GDM1 (cell line): ENCODE data around the gene RXRA.

Source experiments
- DNase-seq: peaks from one replicate; lab custom pipeline; 2025; lab: John Stamatoyannopoulos, UW

RXRA gene

DNA sequence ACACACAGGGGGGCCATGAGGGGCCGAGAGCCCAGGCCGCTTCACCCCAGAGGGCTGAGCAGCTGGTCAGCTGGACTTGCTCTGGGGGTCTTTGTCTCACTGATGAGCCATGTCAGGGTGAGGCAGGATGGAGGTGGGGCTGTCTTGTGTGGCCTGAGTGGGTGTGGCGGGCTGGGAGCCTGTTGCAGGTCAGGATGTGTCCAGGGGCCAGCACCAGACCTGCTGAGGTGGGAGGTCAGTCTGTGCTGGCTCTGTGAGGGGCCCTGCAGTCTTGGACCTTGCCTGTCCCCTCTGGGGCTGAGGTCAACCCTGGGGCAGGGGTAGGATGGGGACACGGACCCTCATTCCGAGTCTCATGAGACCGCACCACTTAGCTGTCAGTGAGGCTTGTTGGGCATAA lies 56.9 kb downstream of the RXRA start:
- DNase-seq = no peak

DNA sequence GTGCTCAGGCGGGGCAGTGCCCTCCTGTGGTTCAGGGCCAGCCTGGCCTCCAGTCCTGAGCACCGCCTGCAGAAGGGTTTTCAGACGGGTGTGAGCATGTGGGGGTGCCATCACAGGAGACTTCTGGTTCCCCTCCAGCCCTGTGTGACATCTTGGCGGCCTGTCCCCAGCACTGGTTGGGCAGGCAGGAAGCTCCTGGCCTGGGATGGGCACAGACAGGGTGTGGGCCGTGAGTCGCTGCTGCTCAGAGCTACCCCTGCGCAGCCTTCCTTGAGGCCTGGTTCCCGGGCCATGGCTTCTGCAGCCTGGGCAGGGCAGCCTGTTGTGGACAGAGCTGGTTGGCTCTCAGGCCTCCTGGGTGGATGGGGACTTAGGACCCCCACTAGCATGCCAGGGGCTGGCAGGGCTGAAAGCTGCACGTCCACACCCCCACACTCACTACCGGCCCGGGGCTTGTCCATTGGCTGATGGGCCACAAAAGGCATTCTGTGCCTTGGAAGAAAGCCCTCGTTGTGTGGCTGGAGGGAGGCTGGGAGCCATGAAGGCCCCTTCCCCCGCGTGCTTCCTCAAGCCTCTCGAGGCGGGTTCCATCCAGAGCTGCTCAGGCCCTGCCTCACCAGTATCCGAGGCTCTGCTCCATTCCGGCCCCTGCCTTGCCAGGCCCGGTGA lies 58.7 kb downstream of the RXRA start:
- DNase-seq = peak; percentile 20

DNA sequence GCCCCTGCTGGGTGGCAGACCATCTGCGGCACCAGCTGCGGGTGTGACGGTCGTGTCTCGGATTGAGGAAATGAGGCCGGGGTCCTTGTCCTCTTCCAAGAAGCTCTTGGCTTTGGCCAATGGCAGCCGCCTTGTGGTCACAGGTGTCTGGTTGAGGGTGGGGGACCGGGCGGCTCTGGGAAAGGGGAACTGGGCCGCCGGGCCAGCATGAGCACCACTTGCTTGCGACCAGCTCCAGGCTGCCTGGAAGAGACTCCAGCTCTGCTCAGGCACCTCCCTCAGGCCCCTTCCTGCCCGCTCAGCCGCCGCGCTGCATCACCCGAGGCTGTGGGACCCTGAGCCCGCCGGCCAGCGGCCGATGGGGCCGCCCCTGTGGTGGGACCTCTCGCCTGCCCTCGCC lies 59.7 kb downstream of the RXRA start:
- no peak for DNase-seq

DNA sequence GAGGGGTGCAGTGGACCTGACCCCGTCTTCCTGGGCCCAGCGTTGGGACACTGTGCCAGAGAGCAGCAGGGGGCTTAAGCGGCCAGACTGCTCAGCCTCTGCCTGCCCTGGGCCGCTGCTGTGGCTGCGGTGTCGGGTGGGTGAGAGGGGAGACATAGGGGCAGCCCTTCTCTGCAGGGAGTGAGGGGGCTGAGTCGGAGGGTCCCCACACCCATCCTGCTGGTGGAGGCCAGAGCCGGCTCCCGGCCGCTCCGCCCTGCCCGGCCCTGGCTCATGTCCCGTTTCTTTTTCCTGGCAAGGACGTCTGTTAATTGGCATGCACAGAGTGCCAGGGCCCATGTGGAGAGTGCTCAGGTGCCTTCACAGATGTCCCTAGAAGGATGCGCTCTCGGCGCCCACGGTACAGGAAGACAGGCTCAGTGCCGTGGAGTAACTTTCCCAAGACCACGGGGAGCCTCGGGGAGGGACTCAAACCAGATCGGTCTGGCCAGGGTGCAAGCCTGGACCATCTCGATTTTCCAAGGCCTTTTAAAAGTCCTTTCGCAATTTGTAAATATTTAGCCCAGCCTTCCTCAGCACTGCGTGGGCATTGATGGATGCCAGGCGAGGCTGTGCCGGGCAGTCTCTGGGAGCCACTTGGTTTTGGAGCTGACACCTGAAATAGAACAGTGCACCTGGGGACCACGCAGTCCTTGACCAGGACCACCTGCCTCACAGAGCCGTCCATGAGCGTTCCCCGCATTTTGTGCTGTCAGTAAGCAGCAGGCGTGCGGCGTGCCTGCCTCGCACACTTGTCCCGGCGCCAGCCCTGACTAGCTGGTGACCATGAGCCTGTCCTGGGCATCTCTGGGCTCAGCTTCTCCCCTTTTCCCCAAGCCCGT lies 60.9 kb downstream of the RXRA start:
- no peak for DNase-seq

DNA sequence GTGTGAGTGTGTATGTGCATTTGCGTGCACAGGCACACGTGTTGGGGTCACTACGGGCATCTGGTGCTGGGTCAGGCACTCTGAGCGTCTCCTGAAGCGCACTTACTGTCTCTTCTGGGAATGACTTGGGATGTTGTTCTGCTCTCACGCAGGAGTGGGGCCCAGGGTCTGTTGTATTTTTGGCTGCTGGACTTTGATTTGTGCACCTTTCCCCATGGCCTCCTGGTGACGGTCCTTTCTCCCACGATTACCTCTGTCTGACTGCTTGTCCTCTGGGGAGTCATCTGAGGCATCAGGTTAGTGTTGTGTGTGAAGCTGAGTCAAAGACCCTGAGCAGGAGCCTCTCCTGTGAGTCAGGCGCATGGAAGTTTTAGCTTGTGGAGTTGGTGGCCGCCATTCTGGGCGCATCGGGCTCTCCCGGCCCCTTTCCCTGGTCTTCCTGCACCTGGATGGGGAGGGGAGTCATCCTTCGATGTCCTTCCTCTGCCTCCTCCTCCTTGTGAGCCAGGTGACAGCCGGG lies 62.1 kb downstream of the RXRA start:
- no peak for DNase-seq

DNA sequence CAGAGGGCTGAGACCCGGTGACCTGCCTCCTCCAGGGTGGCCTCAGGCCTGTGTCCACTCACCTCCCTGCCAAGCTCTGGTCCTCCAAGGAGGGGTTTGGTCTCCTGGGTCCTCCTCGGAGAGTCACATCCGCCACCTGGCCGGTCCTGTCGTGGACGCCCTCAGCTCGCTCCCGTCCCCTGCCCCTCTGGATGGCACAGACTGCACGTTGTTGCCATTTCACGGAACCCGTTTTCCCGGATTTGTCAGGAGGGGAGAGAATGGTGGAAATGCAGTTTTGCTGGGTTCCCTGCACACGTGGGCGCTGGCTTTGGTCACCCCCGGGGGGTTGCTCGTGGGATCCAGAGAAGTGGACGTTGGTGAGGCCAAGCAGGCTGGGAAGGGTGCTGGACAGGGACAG lies 62.7 kb downstream of the RXRA start:
- DNase-seq = no peak

DNA sequence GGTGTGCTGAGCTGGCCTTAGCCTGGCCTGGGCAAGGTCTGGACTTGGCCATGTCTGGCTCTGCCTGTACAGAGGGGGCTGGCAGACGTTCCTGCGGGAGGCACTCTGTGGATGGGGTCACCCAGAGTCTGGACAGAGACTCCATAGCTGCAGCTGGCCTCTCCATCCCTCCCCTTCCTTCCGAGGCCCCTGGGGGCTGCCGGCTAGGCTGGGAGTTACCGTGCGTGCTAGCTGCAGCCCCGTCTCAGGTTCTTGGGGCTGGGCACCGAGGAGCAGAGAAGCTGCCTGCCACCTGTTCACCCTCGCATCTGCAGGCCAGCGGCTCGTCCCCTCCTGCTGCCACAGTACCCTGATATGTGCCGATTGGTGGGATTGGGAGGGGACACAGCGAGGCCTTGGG lies 63.4 kb downstream of the RXRA start:
- DNase-seq = no peak

DNA sequence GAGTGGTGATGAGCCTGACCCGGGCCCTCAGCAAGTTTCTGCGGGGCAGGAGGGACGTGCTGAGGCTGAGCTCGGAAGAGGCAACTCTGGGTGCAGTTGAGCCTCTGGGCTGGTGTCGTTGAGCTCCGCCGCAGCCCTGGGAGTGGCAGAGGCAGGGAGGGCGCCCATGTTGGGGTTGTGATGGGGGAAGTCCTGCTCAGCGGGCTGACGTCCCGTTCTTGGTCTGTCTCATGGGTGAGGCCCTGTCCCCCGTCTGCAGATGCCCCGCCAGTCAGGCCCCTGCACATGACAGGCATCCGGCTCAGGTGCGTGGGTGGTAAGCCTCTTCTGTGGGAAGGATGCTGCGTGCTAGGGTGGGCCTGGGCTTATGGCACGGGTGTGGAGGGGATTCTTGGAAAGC lies 64.3 kb downstream of the RXRA start:
- DNase-seq = no peak

DNA sequence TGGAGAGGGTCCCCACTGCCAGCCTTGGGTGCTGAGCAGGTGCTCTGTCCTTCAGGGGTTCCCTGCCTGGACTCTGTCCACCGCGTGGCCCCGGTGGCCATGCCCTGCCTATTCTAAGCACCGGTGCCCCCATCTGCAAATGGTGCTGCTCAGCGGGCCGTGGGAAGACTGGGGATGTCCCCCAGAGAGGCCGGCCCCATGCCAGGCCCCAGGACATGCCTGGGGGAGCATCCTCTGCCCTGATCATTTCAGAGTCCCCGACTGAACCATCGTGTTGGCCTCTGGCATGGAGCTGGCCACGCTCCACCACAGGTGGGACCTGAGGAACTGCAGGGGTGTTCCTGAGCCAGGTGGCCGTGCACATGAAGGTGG lies 64.7 kb downstream of the RXRA start:
- DNase-seq = no peak

DNA sequence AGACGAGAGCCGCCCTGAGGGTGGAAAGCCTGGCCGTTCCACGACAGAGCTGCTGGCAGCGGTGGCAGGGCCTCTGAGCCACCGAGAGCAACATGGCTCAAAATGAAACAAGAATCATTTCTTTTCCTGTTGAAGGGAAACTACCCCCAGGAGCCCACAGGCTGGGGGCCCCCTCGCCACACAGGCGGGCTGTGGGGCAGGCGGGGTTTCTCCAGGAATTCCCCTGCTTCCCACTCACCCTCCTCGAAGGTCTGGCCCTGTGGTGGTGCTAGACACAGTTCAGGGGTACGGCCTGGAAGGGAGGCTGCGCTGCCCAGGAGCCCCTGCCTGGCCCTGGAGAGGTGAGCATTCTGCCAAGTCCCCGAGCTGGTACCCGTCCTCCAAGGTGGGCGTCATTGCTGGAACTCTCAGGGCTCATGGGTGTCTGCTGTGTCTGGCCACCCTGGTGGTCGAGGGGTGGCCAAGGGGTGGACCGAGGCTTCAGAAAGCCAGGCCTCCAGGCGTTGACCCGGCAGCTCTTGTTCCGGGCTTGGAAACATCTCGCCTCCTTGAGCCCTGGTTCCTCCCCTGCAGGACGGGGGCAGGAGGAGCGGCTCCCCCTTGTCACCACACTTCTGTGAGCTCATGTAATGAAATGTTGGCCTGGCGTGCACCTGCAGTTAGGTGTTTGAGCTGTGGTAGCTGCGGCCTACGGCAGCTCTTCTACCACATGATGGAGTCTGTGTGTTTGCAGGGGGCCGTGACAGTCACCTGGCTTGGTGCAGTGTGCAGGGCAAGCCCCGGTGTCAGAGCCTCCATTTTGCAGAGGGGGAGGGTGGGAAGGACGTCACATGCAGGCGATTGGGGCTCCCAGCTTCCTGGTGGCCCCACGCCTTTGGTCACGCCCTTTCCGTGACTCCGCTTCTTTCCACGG lies 65.3 kb downstream of the RXRA start:
- DNase-seq = no peak

DNA sequence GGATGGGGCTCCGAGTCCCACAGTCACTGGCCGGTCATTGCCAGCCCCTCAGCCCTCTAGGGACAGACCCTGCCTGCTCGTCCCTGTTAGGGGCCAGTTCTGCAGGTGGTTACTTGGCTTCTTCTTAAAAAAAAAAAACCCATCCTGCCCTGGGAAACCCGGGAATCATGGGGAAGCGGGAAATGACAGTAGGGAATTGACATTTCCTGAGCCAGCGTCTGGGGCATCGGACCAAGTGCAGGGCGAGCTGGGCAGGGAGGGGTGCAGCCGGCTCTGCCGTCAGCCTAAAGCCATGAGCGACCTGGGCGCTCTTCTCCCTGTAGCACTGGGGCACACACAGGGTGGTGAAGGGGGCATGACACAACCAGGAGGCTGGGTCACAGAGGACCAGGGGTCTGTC lies 66.6 kb downstream of the RXRA start:
- DNase-seq = no peak

DNA sequence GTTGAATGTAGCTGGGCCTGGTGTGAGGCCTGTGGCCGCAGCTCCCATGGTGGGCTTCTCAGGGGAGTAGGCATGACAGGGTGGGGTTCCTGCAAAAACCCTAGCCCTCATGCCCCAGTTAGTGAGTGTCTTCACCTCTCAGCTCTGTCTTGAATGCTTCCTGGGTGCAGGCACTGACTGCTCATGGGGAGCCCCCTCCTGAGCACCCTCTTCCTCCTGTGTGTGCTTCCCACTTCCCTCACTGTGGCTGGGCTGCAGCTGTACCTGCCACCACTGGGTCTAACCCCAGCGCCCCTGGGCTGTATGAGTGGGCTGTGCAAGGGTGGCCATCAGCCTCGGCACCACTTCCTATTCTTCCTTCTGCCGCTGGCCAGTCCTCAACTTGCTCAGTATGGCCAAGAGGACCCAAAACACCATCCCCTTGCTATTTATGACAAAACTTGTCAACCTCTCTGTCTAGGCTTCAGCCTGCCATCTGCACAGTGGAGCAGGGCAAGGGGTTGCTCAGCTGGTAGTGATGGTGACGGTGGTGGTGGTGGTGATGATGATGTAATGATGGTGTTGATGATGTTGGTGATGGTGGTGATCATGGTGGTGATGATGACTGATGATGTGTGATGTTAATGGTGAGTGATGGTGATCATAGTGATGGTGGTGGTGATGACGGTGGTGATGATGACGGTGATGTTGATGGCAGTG lies 67.5 kb downstream of the RXRA start:
- no peak for DNase-seq

DNA sequence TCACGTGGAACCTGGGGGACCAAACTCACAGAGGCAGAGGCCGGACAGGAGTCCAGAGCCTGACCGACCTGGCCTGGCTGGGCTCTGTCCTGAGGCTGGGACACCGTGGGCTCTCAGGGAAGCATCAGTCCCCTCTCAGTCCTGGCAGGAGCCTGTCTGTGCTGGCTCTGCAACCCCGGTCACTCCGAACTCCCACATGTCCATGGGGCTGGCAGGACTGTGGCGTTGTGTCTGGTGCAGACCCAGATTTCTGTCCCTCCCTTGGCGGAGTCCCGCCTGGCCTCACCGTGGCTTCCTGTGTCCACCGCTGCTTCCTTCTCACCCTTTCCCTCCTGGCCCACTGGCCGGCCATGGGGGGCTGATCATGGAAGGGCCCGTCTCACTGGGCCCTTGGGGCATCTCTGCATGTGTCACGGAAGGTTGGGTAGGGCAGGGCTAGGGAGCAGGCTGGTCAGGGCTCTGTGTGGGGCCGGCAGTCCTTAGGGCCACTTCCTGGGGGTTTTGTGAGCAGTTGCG lies 68.8 kb downstream of the RXRA start:
- DNase-seq = no peak

DNA sequence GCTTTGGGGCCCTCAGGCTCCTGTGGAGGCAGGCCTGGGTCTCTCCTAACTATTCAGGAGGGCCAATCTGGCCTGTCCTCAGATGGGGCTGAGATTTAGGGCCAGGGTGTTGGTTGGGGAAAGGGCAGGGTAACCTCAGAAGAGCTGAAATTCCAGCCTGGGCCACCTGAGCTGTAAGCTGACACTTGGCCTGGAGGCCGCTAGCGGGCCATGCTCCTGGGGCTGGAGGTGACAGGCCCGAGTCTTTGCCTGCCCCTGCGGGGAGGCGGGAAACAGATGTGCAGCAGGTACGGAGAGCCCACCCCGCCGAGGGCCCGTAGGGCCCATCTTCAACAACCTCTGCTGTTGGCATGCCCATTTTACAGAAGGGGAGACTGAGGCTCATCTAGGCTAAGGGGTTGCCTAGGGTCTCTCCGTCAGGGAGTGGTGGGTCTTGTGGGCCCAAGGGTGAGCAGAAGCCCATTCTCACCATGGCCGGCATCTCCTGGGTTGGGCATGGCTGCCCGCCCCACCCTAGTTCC lies 69.5 kb downstream of the RXRA start:
- no peak for DNase-seq

DNA sequence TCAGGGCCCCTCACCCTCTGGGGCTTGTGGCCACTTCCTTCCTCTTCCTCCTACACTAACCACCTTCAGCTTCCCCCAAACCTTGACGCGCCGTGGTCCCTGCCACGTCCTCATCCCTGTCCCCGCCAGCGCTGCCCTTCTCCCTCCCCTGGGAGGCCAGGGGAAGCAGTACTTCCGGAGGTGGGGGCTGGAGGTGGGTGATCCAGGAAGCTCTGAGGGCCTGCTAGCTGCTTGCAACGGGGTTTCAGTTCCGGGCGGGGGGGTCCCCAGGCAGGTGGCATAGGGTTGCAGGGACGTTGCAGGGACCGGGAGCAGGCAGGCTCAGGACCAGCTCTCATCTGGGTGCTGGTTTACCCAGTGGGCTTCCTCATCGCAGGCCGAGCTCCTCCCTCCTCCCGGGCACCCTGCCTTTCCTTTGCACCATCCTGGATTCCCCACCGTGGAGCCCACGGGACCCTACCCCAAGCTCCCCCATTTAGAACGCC lies 70.0 kb downstream of the RXRA start:
- DNase-seq = peak; percentile 95

DNA sequence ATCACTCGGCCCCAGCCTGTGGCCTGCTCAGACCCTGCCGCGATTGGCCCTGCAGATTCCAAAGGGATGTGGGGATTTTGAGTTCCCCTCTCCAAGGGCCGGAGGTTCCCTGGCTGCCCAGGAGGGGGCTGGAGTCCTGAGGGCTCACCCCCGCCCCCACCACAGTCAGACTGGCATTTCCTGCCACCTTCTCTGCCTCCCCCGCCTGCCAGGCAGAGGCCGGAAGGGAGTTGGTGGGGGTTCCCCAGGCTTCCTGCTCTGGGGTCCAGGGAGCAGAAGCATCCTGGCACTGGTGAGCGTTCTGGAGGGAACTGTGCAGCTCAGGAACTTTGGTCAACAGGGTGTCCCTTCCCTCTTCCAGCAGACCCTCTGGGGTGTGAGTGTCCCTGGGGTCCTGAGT lies 70.6 kb downstream of the RXRA start:
- peak; percentile 75 for DNase-seq

DNA sequence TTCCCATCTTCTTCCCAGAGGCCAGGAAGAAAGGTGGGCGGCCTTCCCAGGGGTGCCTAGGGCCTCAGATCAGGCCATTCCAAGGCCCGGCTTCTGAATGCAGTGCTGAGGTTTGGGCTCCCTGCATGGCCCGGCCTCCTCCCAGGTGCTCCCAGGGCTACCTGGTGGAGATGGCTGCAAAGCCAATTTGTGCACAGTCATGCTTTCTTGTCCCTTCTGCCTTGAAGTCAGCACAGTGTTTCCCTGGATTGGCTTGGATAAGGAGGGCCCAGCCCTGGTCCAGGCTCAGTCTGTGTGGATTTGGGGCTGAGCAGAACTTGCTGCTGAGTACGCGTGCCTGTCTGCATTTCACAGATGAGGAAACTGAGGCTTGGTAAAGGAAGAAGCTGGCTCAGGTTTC lies 72.5 kb downstream of the RXRA start:
- no peak for DNase-seq

DNA sequence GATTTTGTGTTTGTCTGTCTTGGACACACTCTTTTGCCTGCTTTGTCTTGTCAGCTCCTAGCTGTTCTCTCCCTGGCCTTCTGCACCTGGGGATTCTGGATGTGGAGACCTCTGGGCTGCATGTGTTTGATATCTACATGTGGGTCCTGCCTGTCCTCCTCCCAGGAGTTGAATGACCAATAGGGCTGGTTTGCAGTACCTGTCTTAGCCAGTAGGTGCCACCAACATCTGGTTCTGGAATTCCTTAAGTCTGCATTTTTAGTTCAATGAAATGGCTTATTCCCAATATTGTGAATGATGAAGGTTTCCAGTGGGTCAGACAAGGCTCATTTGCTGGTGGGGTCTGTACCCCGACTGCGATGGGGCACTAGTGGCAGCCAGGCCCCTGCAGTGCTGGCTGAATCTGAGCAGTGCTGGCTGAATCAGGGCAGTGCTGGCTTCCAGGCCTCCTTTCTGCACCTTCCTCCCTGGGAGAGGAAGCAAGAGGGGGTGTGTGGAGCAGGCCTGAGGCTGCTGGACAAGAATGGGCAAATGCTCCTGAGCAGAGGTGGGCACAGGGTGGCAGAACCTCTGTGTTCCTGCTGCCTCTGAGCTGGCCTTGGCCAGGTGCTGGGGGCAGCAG lies 73.3 kb downstream of the RXRA start:
- no peak for DNase-seq

DNA sequence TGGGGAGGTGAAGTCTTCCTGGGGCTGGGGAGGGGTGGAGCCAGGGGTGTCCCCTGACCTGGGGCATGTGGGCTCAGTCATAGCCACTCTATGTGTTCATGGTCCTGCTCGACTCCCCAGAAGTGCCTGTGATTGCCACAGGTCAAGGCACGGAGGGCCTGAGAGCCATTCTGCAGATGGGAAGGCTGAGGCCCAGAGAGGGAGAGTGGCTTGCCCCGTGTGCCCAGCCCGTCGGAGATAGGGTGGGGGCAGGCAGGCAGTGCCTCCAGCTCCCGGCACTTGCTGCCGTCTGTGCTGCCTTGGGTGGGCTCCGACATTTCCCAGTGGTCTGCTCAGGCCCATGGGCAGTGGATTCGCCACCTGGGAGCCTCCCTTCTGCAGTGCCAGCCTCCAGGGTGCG lies 74.0 kb downstream of the RXRA start:
- DNase-seq = no peak

DNA sequence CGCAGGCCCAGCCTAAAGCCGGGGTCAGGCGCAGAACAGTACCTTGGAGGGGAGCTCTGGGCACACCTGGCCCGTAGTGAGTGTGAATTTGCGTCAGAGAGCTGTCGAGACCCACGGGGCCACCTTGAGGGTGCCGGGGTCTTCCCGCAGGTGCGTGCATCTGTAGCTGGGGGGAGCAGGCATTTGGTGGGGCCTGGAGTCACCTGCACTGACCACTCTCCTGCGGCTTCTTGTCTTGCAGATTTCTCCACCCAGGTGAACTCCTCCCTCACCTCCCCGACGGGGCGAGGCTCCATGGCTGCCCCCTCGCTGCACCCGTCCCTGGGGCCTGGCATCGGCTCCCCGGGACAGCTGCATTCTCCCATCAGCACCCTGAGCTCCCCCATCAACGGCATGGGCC lies 75.1 kb downstream of the RXRA start:
- DNase-seq = no peak

DNA sequence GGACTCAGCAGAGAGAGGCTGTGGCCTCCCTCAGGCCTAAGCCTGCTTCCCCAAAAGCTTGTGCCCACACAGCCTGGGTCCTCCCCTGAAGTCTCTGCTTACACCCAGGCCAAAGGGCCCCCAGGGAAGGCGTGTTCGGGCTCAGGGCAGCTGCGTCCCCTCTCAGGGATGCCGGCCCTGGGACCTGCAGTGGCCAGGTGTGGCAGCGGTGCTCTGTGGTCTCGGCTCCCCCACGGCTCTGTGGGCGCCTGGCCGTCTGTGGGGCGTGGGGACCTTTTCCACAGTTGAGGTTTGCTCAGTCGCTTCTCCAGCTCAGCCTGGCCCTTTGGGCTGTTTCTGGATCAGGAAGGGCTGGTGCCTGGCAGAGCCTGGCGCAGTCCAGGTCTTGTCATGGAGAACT lies 75.9 kb downstream of the RXRA start:
- no peak for DNase-seq
